Kidney epithelial cell (primary cell): ENCODE measurements around the gene IL20. TPM values are rescaled to one million over a fixed set of nuclear protein-coding genes. Genes with fewer than 3 reads are reported as not detected.

Experiments used
- DNase-seq: peaks from one replicate; pipeline ENCODE4 v3.0.0-alpha.2; 2010; ENCODE audit warnings: low read depth
- H3K27me3 ChIP-seq: 2 replicates; pipeline ENCODE4 v1.6.0; 2011; ENCODE audit warnings: low read length; ENCODE audit not compliant: control insufficient read depth, insufficient read depth
- H3K36me3 ChIP-seq: 2 replicates; pipeline ENCODE4 v1.5.1; 2011; ENCODE audit warnings: low read length; ENCODE audit not compliant: control insufficient read depth, insufficient read depth
- H3K4me3 ChIP-seq: 2 replicates; pipeline ENCODE4 v1.5.1; 2011; ENCODE audit warnings: low read depth, mild to moderate bottlenecking, control low read depth, low read length
- total RNA-seq: library from RNA; depleted of rRNA; stranded (reverse); fragments of >200 nt; gene quantifications from 2 replicates; pipeline ENCODE4 v1.2.3, GENCODE V29; 2015
- TF ChIP-seq, protein P1 (sequence below): IDR thresholded peaks from 2 replicates; pipeline ENCODE4 v1.5.1; 2011; ENCODE audit warnings: mild to moderate bottlenecking, moderate library complexity, low read length, control low read depth, inconsistent platforms; ENCODE audit not compliant: insufficient read depth, poor library complexity, severe bottlenecking

Gene IL20
- total RNA-seq, 1 donor from 2014 or later: not detected

DNA sequence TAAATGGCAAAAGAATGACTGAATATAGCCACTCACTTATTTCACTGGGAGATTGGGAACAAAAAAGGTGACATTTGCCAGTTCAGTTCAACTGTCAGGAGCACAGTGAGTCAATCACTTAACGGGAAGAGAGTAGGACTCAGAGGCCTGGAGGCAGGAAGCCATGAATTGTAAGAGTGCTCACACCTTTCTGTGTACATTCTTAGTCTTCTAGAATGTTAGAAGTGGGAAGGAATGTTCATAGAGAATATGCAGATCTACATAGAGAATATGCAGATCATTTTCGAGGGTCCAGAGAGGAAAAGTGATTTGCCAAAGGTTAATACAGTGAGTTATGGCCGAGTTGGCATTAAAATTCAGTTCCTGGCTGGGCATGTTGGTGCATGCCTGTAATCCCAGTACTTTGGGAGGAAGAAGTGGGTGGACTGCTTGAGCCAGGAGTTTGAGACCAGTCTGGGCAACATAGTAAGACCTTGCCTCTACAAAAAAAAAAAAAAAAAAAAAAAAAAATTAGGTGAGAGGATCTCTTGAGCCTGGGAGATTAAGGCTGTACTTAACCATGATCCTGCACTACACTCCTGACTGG is 8.3 kb downstream of the IL20 start:
- Histone ChIP-seq H3K36me3 (no peaks in the 10 kb centered on the region), H3K27me3 (no peaks in the 10 kb centered on the region), H3K4me3 (no peak overlapping the region)
- TF ChIP-seq, protein P1, sequence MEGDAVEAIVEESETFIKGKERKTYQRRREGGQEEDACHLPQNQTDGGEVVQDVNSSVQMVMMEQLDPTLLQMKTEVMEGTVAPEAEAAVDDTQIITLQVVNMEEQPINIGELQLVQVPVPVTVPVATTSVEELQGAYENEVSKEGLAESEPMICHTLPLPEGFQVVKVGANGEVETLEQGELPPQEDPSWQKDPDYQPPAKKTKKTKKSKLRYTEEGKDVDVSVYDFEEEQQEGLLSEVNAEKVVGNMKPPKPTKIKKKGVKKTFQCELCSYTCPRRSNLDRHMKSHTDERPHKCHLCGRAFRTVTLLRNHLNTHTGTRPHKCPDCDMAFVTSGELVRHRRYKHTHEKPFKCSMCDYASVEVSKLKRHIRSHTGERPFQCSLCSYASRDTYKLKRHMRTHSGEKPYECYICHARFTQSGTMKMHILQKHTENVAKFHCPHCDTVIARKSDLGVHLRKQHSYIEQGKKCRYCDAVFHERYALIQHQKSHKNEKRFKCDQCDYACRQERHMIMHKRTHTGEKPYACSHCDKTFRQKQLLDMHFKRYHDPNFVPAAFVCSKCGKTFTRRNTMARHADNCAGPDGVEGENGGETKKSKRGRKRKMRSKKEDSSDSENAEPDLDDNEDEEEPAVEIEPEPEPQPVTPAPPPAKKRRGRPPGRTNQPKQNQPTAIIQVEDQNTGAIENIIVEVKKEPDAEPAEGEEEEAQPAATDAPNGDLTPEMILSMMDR: no peak
- DNase-seq: no peak

DNA sequence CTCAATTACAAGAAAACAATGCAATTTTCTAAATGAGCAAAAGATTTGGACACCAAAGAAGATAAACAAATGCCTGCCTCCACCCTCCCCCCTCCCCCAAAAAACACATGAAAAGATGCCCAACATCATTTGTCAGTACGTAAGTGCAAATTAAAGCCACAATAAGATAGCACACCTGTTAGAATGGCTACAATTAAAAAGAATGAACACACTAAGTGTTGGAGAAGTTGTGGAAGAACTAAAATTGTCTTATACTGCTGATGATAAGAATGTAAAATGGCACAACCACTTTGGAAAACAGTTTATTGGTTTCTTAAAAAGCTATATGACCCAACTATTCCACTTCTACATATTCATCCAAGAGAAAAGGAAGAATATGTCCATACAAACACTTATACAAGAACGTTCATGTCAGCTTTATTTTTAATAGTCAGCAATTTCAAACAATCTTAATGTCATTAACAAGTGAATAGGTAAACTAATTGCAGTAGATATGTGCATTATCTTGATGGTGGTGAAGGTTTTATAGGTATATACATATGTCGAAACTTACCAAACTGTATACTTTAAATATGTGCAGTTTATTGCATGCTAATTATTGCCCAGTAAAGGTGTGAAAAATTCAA is 10.4 kb downstream of the IL20 start:
- Histone ChIP-seq H3K4me3 (no peak overlapping the region), H3K36me3 (no peaks in the 10 kb centered on the region), H3K27me3 (no peaks in the 10 kb centered on the region)
- DNase-seq: no peak
- TF ChIP-seq, protein P1: no peak

DNA sequence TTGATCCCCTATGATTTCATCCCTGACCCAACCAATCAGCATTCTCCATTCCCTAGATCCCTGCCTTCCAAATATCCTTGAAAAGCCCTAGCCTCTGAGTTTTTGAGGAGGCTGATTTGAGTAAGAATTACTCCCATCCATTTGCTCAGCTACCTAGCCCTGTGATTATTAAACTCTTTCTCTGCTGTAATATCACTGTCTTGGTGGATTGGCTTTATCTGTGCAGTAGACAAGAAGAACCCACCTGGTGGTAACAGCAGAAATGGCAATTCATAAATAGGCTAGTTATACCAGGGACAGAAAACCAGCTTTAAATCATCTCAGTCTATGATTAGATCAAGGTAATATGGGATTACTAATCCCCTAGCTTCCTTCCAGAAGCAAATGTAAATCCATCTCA is 13.0 kb downstream of the IL20 start:
- H3K27me3 ChIP-seq: no peaks in the 10 kb centered on the region
- TF ChIP-seq, protein P1: no peak
- no peaks in the 10 kb centered on the region for H3K36me3 ChIP-seq
- DNase-seq: no peak
- no peak overlapping the region for H3K4me3 ChIP-seq

DNA sequence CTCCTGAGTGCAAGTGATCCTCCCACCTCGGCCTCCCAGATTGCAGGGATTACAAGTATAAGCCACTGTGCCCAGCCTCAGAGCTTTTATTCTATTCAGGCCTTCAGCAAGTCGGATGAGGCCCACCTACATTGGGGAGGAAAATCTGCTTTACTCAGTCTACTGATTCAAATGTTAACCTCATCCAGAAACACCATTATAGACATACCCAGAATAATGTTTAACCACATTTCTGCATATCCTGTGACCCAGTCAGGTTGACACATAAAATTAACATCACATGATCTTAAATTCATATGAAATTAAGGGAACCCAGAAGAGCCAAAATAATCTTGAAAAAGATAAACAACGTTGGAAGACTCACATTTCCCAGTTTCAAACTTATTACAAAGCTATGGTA is 14.9 kb downstream of the IL20 start:
- Histone ChIP-seq H3K4me3 (no peak overlapping the region), H3K27me3 (no peaks in the 10 kb centered on the region), H3K36me3 (no peaks in the 10 kb centered on the region)
- DNase-seq: no peak
- TF ChIP-seq, protein P1: no peak

DNA sequence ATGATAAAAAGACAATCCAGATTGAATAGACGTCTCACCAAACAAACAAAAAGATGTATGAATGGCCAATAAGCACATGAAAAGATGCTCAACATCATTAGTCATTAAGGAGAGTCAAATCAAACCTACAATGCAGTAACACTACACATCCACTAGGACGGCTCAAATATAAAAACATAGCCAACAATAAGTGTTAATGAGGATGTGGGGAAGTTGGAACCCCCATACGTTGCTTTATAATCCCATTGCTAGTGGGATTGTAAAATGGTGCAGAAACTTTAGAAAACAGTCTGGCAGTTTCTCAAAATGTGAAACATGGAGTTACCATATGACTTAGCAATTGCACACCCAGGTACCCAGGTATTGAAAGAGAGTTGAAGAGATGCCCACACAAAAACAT is 17.1 kb downstream of the IL20 start:
- TF ChIP-seq, protein P1: no peak
- DNase-seq: no peak

DNA sequence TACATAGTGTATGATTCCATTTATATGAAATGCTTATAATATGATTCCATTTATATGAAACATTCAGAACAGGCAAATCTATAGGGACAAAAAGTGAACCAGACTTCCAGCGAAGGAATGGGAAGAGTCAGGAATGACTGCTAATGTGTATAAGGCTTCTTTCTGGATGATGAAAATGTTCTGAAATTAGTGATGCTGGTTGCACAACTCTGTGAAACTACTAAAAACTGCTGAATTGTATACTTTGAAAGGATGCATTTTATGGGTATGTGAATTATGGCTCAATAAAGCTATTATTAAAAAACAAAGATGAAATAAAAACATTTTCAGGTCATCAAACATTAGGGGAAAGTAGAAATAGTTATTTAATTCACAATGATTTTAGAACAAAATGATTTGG is 17.7 kb downstream of the IL20 start:
- H3K4me3 ChIP-seq: no peak overlapping the region
- no peak for DNase-seq
- TF ChIP-seq, protein P1: no peak
- no peaks in the 10 kb centered on the region for H3K36me3 ChIP-seq
- H3K27me3 ChIP-seq: no peaks in the 10 kb centered on the region

More for the DNA sequence above, 17.1 kb downstream of the IL20 start:
- Histone ChIP-seq H3K27me3 (no peaks in the 10 kb centered on the region), H3K4me3 (no peak overlapping the region), H3K36me3 (no peaks in the 10 kb centered on the region)
